Measurements from ENCODE around the gene AFF3. TPM values are rescaled to one million over a fixed set of nuclear protein-coding genes. Genes with fewer than 3 reads are reported as not detected.

The AFF3 gene
- total RNA-seq, 1 experiment from 2014 or later: not detected

- CTCF ChIA-PET: no interaction called here
- POLR2A ChIA-PET (ENCODE audit: unreplicated experiment): no interaction called here
- no peak overlapping the region for H3K4me3 ChIP-seq
- TF ChIP-seq CTCF (conservative IDR thresholded peaks at IDR 0.05): no peak
- TF ChIP-seq EZH2 (IDR thresholded peaks at IDR 0.05; ENCODE audit: low read depth): no peak
- H3K4me2 ChIP-seq: no peak overlapping the region
- H3F3A ChIP-seq (ENCODE audit: insufficient read depth, low read depth): no peaks in the 10 kb centered on the region
- no TSS peak for BruUV-seq (replicated peaks)
- no peak overlapping the region for H3K27ac ChIP-seq
- peaks cover 97% of the 10 kb centered on the region for H3K27me3 ChIP-seq (ENCODE audit: insufficient read depth, low read depth)
- H3K9me3 ChIP-seq (ENCODE audit: insufficient read depth, low read depth): no peaks in the 10 kb centered on the region
- no peaks in the 10 kb centered on the region for H3K9me2 ChIP-seq (ENCODE audit: insufficient read depth)
- H3K36me3 ChIP-seq (ENCODE audit: low read depth): no peaks in the 10 kb centered on the region
- DNase-seq: no peak
- no peaks in the 10 kb centered on the region for H3K4me1 ChIP-seq (replicated peaks; ENCODE audit: insufficient read depth)
- H2AFZ ChIP-seq: no peak overlapping the region
- intact Hi-C loops (cut with micrococcal nuclease; ENCODE audit: unreplicated experiment): no loop called here
- H4K20me1 ChIP-seq (ENCODE audit: insufficient read depth): no peaks in the 10 kb centered on the region
- no peaks in the 10 kb centered on the region for H3K79me2 ChIP-seq (ENCODE audit: low read depth)
These were observed 571.4 kb downstream of the AFF3 start for GRCh38 chr2:99571021-99571420.

- BruUV-seq (replicated peaks): no TSS peak
- no peak overlapping the region for H2AFZ ChIP-seq
- no peaks in the 10 kb centered on the region for H3K4me1 ChIP-seq (replicated peaks; ENCODE audit: insufficient read depth)
- no peaks in the 10 kb centered on the region for H3K36me3 ChIP-seq (ENCODE audit: low read depth)
- no peak for TF ChIP-seq EZH2 (IDR thresholded peaks at IDR 0.05; ENCODE audit: low read depth)
- no peak for TF ChIP-seq CTCF (conservative IDR thresholded peaks at IDR 0.05)
- POLR2A ChIA-PET (ENCODE audit: unreplicated experiment): no interaction called here
- no peak overlapping the region for H3K4me2 ChIP-seq
- no peak for DNase-seq
- no peaks in the 10 kb centered on the region for H3K9me3 ChIP-seq (ENCODE audit: insufficient read depth, low read depth)
- H3K27ac ChIP-seq: no peak overlapping the region
- H3K79me2 ChIP-seq (ENCODE audit: low read depth): no peaks in the 10 kb centered on the region
- peaks cover 97% of the 10 kb centered on the region for H3K27me3 ChIP-seq (ENCODE audit: insufficient read depth, low read depth)
- H3K4me3 ChIP-seq: no peak overlapping the region
- H3K9me2 ChIP-seq (ENCODE audit: insufficient read depth): no peaks in the 10 kb centered on the region
- H4K20me1 ChIP-seq (ENCODE audit: insufficient read depth): no peaks in the 10 kb centered on the region
- CTCF ChIA-PET: no interaction called here
- no peaks in the 10 kb centered on the region for H3F3A ChIP-seq (ENCODE audit: insufficient read depth, low read depth)
- intact Hi-C loops (cut with micrococcal nuclease; ENCODE audit: unreplicated experiment): no loop called here
These were observed 573.0 kb downstream of the AFF3 start for GRCh38 chr2:99569386-99569785.

GRCh38 chr2:99565227-99565626, 577.2 kb downstream of the AFF3 start:
- H4K20me1 ChIP-seq (ENCODE audit: insufficient read depth): no peaks in the 10 kb centered on the region
- ChIA-PET POLR2A (ENCODE audit: unreplicated experiment) (no interaction called here), CTCF (no interaction called here)
- no peak overlapping the region for H3K4me2 ChIP-seq
- H3K9me2 ChIP-seq (ENCODE audit: insufficient read depth): no peaks in the 10 kb centered on the region
- peaks cover 97% of the 10 kb centered on the region for H3K27me3 ChIP-seq (ENCODE audit: insufficient read depth, low read depth)
- DNase-seq: no peak
- H3K9me3 ChIP-seq (ENCODE audit: insufficient read depth, low read depth): no peaks in the 10 kb centered on the region
- intact Hi-C loops (cut with micrococcal nuclease; ENCODE audit: unreplicated experiment): no loop called here
- H3F3A ChIP-seq (ENCODE audit: insufficient read depth, low read depth): no peaks in the 10 kb centered on the region
- no peaks in the 10 kb centered on the region for H3K4me1 ChIP-seq (replicated peaks; ENCODE audit: insufficient read depth)
- no peak overlapping the region for H3K4me3 ChIP-seq
- H3K36me3 ChIP-seq (ENCODE audit: low read depth): no peaks in the 10 kb centered on the region
- no peak overlapping the region for H3K27ac ChIP-seq
- no peak for TF ChIP-seq EZH2 (IDR thresholded peaks at IDR 0.05; ENCODE audit: low read depth)
- TF ChIP-seq CTCF (conservative IDR thresholded peaks at IDR 0.05): no peak
- H3K79me2 ChIP-seq (ENCODE audit: low read depth): no peaks in the 10 kb centered on the region
- no TSS peak for BruUV-seq (replicated peaks)
- no peak overlapping the region for H2AFZ ChIP-seq

All from PC-9 (cell line).